Measurements from ENCODE around the gene VSIR.

Gene VSIR

DNA sequence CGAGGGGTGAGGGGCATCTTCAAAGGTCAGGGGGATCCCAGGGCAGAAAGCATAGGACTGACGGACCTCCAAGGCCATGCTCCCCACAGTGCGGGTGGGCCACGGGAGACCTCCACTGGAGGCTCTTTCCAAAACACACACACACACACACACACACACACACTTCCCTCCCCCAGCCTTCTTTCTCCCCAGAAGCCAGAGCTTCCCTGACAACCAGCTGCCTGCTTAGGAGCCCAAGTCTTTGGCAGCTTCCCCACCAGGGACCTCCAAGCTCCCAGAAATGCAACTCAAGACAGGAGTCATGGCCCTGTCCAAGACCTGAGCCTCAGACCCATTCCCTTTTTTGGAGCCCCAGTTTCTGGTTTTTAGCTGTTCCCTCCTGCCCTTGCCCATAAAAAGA lies 53.0 kb downstream of the VSIR start:
- DNase-seq (ENCODE audit: insufficient read length, low spot score), result no peak
- TF ChIP-seq, protein P1, sequence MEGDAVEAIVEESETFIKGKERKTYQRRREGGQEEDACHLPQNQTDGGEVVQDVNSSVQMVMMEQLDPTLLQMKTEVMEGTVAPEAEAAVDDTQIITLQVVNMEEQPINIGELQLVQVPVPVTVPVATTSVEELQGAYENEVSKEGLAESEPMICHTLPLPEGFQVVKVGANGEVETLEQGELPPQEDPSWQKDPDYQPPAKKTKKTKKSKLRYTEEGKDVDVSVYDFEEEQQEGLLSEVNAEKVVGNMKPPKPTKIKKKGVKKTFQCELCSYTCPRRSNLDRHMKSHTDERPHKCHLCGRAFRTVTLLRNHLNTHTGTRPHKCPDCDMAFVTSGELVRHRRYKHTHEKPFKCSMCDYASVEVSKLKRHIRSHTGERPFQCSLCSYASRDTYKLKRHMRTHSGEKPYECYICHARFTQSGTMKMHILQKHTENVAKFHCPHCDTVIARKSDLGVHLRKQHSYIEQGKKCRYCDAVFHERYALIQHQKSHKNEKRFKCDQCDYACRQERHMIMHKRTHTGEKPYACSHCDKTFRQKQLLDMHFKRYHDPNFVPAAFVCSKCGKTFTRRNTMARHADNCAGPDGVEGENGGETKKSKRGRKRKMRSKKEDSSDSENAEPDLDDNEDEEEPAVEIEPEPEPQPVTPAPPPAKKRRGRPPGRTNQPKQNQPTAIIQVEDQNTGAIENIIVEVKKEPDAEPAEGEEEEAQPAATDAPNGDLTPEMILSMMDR (IDR thresholded peaks at IDR 0.05; ENCODE audit: insufficient read depth, missing control alignments), result no peak

GRCh38 chr10:71719464-71720201 lies 53.7 kb downstream of the VSIR start, which contains the start of gene C10orf105:
Gene C10orf105, minus strand, starts transcription at chr10:71719778. Its CDS starts 3,441 bp downstream, at chr10:71716337.
- TF ChIP-seq, protein P1 (IDR thresholded peaks at IDR 0.05; ENCODE audit: insufficient read depth, missing control alignments), result no peak
- no peak for DNase-seq (ENCODE audit: insufficient read length, low spot score)
- FAIRE-seq, result no peak

More for the DNA sequence above, 53.0 kb downstream of the VSIR start:
- no peak for FAIRE-seq

DNA sequence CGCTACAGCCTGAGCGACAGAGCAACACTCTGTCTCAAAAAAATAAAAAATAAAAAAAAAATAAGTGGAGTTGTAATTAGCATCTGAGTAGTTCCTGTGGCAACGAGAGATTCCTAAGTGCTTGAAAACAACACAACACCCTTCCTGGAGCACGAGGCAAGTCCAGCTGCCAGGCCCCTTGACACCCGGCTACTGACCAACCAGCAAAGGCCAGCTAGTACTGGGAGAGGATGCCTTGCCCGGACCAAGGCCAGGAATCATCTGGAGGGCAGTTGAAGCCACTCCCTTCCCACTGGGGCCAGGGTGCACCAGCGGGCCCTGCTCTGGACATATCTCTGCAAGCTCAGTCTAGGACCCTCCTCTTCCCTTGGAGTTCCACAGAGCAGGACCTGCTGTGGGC lies 54.3 kb downstream of the VSIR start:
- TF ChIP-seq, protein P1 (IDR thresholded peaks at IDR 0.05; ENCODE audit: insufficient read depth, missing control alignments), result no peak
- FAIRE-seq, result no peak
- no peak for DNase-seq (ENCODE audit: insufficient read length, low spot score)

GRCh38 chr10:71718165-71718698 lies 55.1 kb downstream of the VSIR start:
- DNase-seq (ENCODE audit: insufficient read length, low spot score), result no peak
- FAIRE-seq, result no peak
- TF ChIP-seq, protein P1 (IDR thresholded peaks at IDR 0.05; ENCODE audit: insufficient read depth, missing control alignments), result no peak

DNA sequence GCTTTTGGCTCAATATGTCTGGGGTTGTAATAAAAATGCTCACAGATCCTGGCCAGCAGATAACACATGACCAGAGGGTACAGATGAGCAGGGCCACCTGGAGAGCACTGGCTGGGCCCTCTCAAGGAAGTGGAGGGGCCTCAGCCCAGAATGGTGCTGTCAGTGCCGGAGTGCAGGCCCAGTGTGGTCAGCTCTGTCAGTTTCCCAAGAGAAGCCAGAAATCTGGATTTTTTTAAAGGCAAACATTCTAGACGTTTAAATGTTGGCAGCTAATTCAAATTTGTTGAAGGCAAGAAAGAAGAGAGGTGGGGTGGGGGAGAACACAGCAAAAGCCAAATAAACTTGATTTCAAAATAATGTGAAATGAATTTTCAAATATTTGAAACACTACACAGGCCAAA lies 55.8 kb downstream of the VSIR start:
- TF ChIP-seq, protein P1 (IDR thresholded peaks at IDR 0.05; ENCODE audit: insufficient read depth, missing control alignments), result no peak
- DNase-seq (ENCODE audit: insufficient read length, low spot score) (no peak), FAIRE-seq (no peak)

DNA sequence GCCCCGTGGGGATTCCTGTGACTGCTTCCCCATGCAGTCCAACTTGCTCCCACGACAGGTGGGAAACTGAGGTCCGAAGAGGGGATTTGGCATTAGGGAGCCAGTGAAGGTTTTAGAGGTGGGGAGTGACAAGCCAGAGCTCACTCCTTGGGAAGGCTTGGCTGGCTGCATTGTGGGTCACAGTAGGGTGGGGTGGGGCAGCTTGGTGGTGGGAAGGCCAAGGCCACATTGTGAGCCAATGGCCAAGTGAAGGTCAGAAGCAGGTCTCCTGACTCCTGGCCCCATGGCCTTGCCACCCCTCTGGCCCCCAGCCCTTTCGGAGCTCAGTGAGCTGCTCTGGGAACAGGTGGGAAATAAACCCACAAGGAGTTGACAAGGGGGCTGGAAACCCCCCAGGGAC lies 56.3 kb downstream of the VSIR start:
- DNase-seq (ENCODE audit: insufficient read length, low spot score) (no peak), FAIRE-seq (no peak)
- TF ChIP-seq, protein P1 (IDR thresholded peaks at IDR 0.05; ENCODE audit: insufficient read depth, missing control alignments), result no peak

- FAIRE-seq (no peak), DNase-seq (ENCODE audit: insufficient read length, low spot score) (no peak)
- TF ChIP-seq, protein P1 (IDR thresholded peaks at IDR 0.05; ENCODE audit: insufficient read depth, missing control alignments), result no peak
These were observed 56.9 kb downstream of the VSIR start for GRCh38 chr10:71716426-71716825.
